ENCODE results near the gene PTS.

DNA sequence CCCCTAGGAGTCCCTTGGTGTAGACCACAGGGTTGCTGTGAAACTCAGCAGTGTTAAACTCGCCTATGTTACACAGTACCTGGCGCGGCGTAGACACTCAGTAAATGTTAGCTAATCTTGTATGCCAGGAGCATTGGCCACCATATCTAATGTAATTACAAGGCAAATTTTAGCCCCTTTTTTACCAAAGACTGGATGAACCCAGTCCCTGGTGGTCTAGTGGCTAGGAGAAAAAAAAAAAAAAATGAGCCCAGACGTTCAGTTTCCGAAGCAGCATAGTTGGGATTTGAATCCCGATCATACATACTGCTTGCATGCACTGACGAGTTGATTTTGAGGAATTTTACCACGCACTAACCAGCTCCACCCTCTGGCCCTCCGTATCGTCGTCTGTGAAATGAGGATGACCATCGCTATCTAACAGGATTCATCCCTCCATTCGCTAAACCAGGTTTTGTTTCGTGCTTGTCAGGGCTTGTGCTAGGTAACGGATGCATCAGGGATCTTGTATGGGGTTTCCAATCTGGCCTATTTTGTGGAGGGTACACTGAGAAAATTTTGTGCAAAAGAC lies 688 bp downstream of the PTS start:
- TF ChIP-seq CTCF (IDR thresholded peaks at IDR 0.05) (peak; percentile 3), EZH2 (IDR thresholded peaks at IDR 0.05) (no peak), EZH2phosphoT487 (IDR thresholded peaks at IDR 0.05) (no peak)

Data from neural progenitor cell (in vitro differentiated cells).